ENCODE data around the gene MGRN1.

DNA sequence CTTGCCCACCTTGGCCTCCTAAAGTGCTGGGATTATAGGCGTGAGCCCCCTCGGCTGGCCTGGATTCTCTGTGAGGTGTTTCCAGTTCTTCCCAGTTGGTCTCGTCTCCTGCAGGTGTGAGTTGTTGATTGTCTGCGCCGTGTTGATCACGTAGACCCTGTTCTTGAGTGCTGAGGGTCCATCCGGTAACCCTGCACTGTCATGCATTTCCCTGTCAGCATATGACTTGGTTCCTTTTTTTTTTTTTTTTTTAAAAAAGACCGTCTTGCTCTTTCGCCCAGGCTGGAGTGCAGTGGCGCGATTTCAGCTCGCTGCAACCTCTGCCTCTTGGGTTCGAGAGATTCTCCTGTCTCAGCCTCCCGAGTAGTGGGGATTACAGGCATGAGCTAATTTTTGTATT, 17.3 kb downstream of the MGRN1 start:
- TF ChIP-seq, protein P1, sequence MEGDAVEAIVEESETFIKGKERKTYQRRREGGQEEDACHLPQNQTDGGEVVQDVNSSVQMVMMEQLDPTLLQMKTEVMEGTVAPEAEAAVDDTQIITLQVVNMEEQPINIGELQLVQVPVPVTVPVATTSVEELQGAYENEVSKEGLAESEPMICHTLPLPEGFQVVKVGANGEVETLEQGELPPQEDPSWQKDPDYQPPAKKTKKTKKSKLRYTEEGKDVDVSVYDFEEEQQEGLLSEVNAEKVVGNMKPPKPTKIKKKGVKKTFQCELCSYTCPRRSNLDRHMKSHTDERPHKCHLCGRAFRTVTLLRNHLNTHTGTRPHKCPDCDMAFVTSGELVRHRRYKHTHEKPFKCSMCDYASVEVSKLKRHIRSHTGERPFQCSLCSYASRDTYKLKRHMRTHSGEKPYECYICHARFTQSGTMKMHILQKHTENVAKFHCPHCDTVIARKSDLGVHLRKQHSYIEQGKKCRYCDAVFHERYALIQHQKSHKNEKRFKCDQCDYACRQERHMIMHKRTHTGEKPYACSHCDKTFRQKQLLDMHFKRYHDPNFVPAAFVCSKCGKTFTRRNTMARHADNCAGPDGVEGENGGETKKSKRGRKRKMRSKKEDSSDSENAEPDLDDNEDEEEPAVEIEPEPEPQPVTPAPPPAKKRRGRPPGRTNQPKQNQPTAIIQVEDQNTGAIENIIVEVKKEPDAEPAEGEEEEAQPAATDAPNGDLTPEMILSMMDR (IDR thresholded peaks at IDR 0.05) = no peak
- TF ChIP-seq EZH2 (IDR thresholded peaks at IDR 0.05; ENCODE audit: borderline replicate concordance, insufficient read depth, low read depth, low read length, poor library complexity, severe bottlenecking) = no peak

Measured in B cell (primary cell).